H1 (cell line): ENCODE measurements around the gene TCF4. TPM values are rescaled to one million over a fixed set of nuclear protein-coding genes. Genes with fewer than 3 reads are reported as not detected.

Source experiments
- CTCF ChIA-PET: fragments of 300-600 bp; sonication (Branson Sonifier 250); formaldehyde crosslinking; loops from one replicate; lab custom pipeline; 2021; ENCODE audit not compliant: partially characterized antibody; lab: Charles Lee
- POLR2A ChIA-PET: fragments of 300-600 bp; sonication (Branson Sonifier 250); formaldehyde crosslinking; loops from one replicate; lab custom pipeline; 2021; ENCODE audit warnings: inconsistent platforms; ENCODE audit not compliant: partially characterized antibody; lab: Charles Lee
- DNase-seq, 2 experiments: peaks; one replicate each; pipeline versions ENCODE4 v3.0.0 to v3.0.0-alpha.2; 2010 to 2022; ENCODE audit warnings: low spot score in 2 of 2, low read depth in 1 of 2, mixed read lengths in 1 of 2
- FAIRE-seq: peaks from 2 replicates; lab custom pipeline; 2011; peaks lifted over from hg19 to GRCh38; lab: Jason Lieb, UNC
- H2AFZ ChIP-seq: 2 replicates; pipeline ENCODE4 v1.8.1; 2012; ENCODE audit warnings: low read length, inconsistent platforms
- H2AK5ac ChIP-seq: 2 replicates; pipeline ENCODE4 v1.6.1; 2013; ENCODE audit warnings: low read depth, low read length
- H2BK120ac ChIP-seq: replicated peaks from 2 replicates; pipeline ENCODE3; 2013; ENCODE audit warnings: low read depth, low read length, inconsistent platforms
- H2BK12ac ChIP-seq: 2 replicates; pipeline ENCODE4 v1.6.1; 2013; ENCODE audit warnings: low read depth, low read length
- H2BK15ac ChIP-seq: 2 replicates; pipeline ENCODE4 v1.6.1; 2013; ENCODE audit warnings: low read length
- H2BK20ac ChIP-seq: 2 replicates; pipeline ENCODE4 v1.6.1; 2013; ENCODE audit warnings: low read length
- H2BK5ac ChIP-seq: 2 replicates; pipeline ENCODE4 v1.6.1; 2013; ENCODE audit warnings: low read depth, low read length
- H3K14ac ChIP-seq: 2 replicates; pipeline ENCODE4 v1.6.1; 2013; ENCODE audit warnings: inconsistent platforms; ENCODE audit not compliant: insufficient read length
- H3K18ac ChIP-seq: 2 replicates; pipeline ENCODE4 v1.6.1; 2013; ENCODE audit warnings: low read length; ENCODE audit errors: extremely low read depth
- H3K23ac ChIP-seq: 2 replicates; pipeline ENCODE4 v1.6.1; 2013; ENCODE audit warnings: inconsistent platforms; ENCODE audit not compliant: insufficient read length
- H3K23me2 ChIP-seq: 2 replicates; pipeline ENCODE4 v1.6.1; 2013; ENCODE audit warnings: low read depth, low read length
- H3K27ac ChIP-seq: 2 replicates; pipeline ENCODE4 v1.6.1; 2011; ENCODE audit warnings: low read depth, low read length, inconsistent platforms
- H3K27me3 ChIP-seq, 4 experiments: replicated peaks in 1 of 4; 1 replicate in 1 of 4; 2 replicates in 3 of 4; pipeline versions ENCODE4 v1.6.1 to v1.8.1; 2011 to 2013; ENCODE audit warnings: low read length in 3 of 4, mild to moderate bottlenecking in 3 of 4, inconsistent platforms in 2 of 4, mixed read lengths in 2 of 4, moderate library complexity in 1 of 4; ENCODE audit not compliant: control insufficient read depth in 3 of 4, insufficient read depth in 3 of 4; ENCODE audit errors: extremely low read depth in 1 of 4
- H3K36me3 ChIP-seq, 4 experiments: 2 replicates each; pipeline versions ENCODE4 v1.6.1 to v1.8.1; 2011 to 2013; ENCODE audit warnings: mild to moderate bottlenecking in 4 of 4, low read length in 3 of 4, moderate library complexity in 2 of 4, control low read depth in 1 of 4, inconsistent platforms in 1 of 4; ENCODE audit not compliant: insufficient read depth in 4 of 4, control insufficient read depth in 2 of 4
- H3K4ac ChIP-seq: replicated peaks from 2 replicates; pipeline ENCODE3; 2013; ENCODE audit warnings: low read length, low read depth, mixed read lengths, inconsistent platforms; ENCODE audit not compliant: insufficient read length
- H3K4me1 ChIP-seq, 4 experiments: replicated peaks in 1 of 4; 1 replicate in 1 of 4; 2 replicates in 3 of 4; pipeline versions ENCODE4 v1.6.1 to v1.8.1; 2011 to 2013; ENCODE audit warnings: low read length in 3 of 4, inconsistent platforms in 2 of 4, mixed read lengths in 1 of 4; ENCODE audit not compliant: insufficient read depth in 4 of 4, control insufficient read depth in 3 of 4
- H3K4me2 ChIP-seq, 2 experiments: 2 replicates each; pipeline versions ENCODE4 v1.6.1 to v1.8.1; 2011 to 2013; ENCODE audit warnings: low read depth in 2 of 2, low read length in 2 of 2, control low read depth in 1 of 2, inconsistent platforms in 1 of 2, mild to moderate bottlenecking in 1 of 2; ENCODE audit not compliant: insufficient read depth in 1 of 2
- H3K4me3 ChIP-seq, 4 experiments: fragments of 200-600, 300-600 bp in 1 of 4; sonication (generic), shearing (Covaris generic), sonication (Bioruptor Twin) in 1 of 4; 2 replicates each; pipeline versions ENCODE4 v1.5.1 to v1.8.1; 2011 to 2016; ENCODE audit warnings: low read length in 4 of 4, low read depth in 3 of 4, control low read depth in 2 of 4, inconsistent platforms in 2 of 4, mild to moderate bottlenecking in 2 of 4, mixed read lengths in 1 of 4, moderate library complexity in 1 of 4; ENCODE audit not compliant: insufficient read depth in 2 of 4; ENCODE audit errors: extremely low read depth in 1 of 4
- H3K56ac ChIP-seq: replicated peaks from 2 replicates; pipeline ENCODE3; 2013; ENCODE audit warnings: low read depth, mild to moderate bottlenecking, mixed read lengths, low read length, inconsistent platforms; ENCODE audit not compliant: insufficient read length
- H3K79me1 ChIP-seq: 2 replicates; pipeline ENCODE4 v1.6.1; 2013; ENCODE audit warnings: low read depth, low read length, control low read depth
- H3K79me2 ChIP-seq, 2 experiments: 2 replicates each; pipeline versions ENCODE4 v1.6.1 to v1.8.1; 2012 to 2013; ENCODE audit warnings: low read length in 2 of 2, mild to moderate bottlenecking in 2 of 2, inconsistent platforms in 1 of 2; ENCODE audit not compliant: insufficient read depth in 2 of 2, control insufficient read depth in 1 of 2
- H3K9ac ChIP-seq, 4 experiments: replicated peaks in 1 of 4; 1 replicate in 1 of 4; 2 replicates in 3 of 4; pipeline versions ENCODE4 v1.6.1 to v1.8.1; 2011 to 2013; ENCODE audit warnings: low read depth in 3 of 4, low read length in 3 of 4, control low read depth in 2 of 4, mild to moderate bottlenecking in 2 of 4, moderate library complexity in 2 of 4, inconsistent platforms in 1 of 4; ENCODE audit errors: extremely low read depth in 1 of 4
- H3K9me3 ChIP-seq, 2 experiments: 2 replicates each; pipeline versions ENCODE4 v1.6.1 to v1.8.1; 2012 to 2013; ENCODE audit warnings: mild to moderate bottlenecking in 2 of 2, moderate library complexity in 2 of 2, control low read depth in 1 of 2, inconsistent platforms in 1 of 2, low read depth in 1 of 2, low read length in 1 of 2, mixed read lengths in 1 of 2; ENCODE audit not compliant: insufficient read depth in 2 of 2
- H4K20me1 ChIP-seq, 2 experiments: replicated peaks in 1 of 2; 2 replicates each; pipeline versions ENCODE3 to v1.8.1; 2011 to 2013; ENCODE audit warnings: inconsistent platforms in 2 of 2, low read length in 2 of 2, mild to moderate bottlenecking in 1 of 2; ENCODE audit not compliant: insufficient read depth in 2 of 2, control insufficient read depth in 1 of 2
- H4K5ac ChIP-seq: 2 replicates; pipeline ENCODE4 v1.6.1; 2013; ENCODE audit warnings: low read length, low read depth, mixed read lengths, inconsistent platforms; ENCODE audit not compliant: insufficient read length
- H4K8ac ChIP-seq: 2 replicates; pipeline ENCODE4 v1.8.0; 2013; ENCODE audit warnings: mild to moderate bottlenecking, moderate library complexity, low read length, inconsistent platforms; ENCODE audit not compliant: insufficient read depth; ENCODE audit errors: extremely low read depth
- H4K91ac ChIP-seq: replicated peaks from 2 replicates; pipeline ENCODE3; 2013; ENCODE audit warnings: low read length, mixed read lengths, inconsistent platforms; ENCODE audit not compliant: insufficient read length
- CEBPB ChIP-seq: IDR thresholded peaks from 2 replicates; pipeline ENCODE4 v1.6.1; 2012; ENCODE audit warnings: low read depth, low read length
- CREB1 ChIP-seq: IDR thresholded peaks from 2 replicates; pipeline ENCODE4 v1.6.1; 2012; ENCODE audit warnings: inconsistent platforms
- CTCF ChIP-seq, 3 experiments: IDR thresholded peaks; 1 replicate in 2 of 3; 2 replicates in 1 of 3; pipeline versions ENCODE4 v1.5.1 to v1.6.1; 2011; ENCODE audit warnings: low read length in 3 of 3, mild to moderate bottlenecking in 3 of 3, inconsistent platforms in 2 of 3, low read depth in 1 of 3, moderate library complexity in 1 of 3; ENCODE audit not compliant: insufficient read depth in 1 of 3; ENCODE audit errors: control extremely low read depth in 1 of 3
- KDM5A ChIP-seq: fragments of 200-600 bp; IDR thresholded peaks from 2 replicates; pipeline ENCODE4 v1.7.1; 2012; ENCODE audit warnings: mild to moderate bottlenecking, low read length, inconsistent platforms, mixed read lengths
- NRF1 ChIP-seq: IDR thresholded peaks from 2 replicates; pipeline ENCODE4 v1.6.1; 2011; ENCODE audit warnings: mild to moderate bottlenecking, low read depth, low read length, improper control_type of control experiment
- RAD21 ChIP-seq, 2 experiments: IDR thresholded peaks in 1 of 2; conservative IDR thresholded peaks in 1 of 2; 2 replicates each; pipeline ENCODE4 v1.6.1; 2011; ENCODE audit warnings: low read depth in 2 of 2, low read length in 2 of 2, improper control_type of control experiment in 1 of 2, inconsistent platforms in 1 of 2, mild to moderate bottlenecking in 1 of 2, moderate library complexity in 1 of 2
- TEAD4 ChIP-seq: IDR thresholded peaks from 2 replicates; pipeline ENCODE4 v1.6.1; 2012; ENCODE audit warnings: low read depth, low read length, inconsistent platforms, mixed read lengths
- WGBS, 2 experiments: shearing (Covaris generic) in 1 of 2; methylation state at CpG; one replicate each; pipeline versions ENCODE4 v1.1.6 to v1.1.7; 2013 to 2015; ENCODE audit warnings: low lambda C conversion rate in 2 of 2, mixed read lengths in 2 of 2, inconsistent platforms in 1 of 2, low coverage in 1 of 2, missing lambda C conversion rate in 1 of 2; ENCODE audit not compliant: insufficient replicate concordance in 2 of 2, insufficient coverage in 1 of 2, insufficient read length in 1 of 2; ENCODE audit errors: extremely low coverage in 1 of 2, missing lambda C conversion rate in 1 of 2; 5-methylcytosine and 5-hydroxymethylcytosine counted together
- polyA plus RNA-seq, 7 experiments: library from polyadenylated mRNA; depleted of rRNA in 3 of 7; stranded (reverse) in 5 of 7; unstranded in 2 of 7; fragments of >200 nt in 5 of 7; fragments of 200-250 nt in 2 of 7; gene quantifications; 1 replicate in 5 of 7; 2 replicates in 1 of 7; 4 replicates in 1 of 7; pipeline versions ENCODE4 v1.2.1 to v1.2.3, GENCODE V29; 2011 to 2013; ENCODE audit warnings: missing spikeins in 2 of 7, mixed read lengths in 2 of 7
- total RNA-seq: library from RNA; stranded (reverse); fragmentation: NEBNext Ultra II Directional; extraction: Animal tissue kit (Norgen Biotek cat#: 25700); gene quantifications from 2 replicates; pipeline ENCODE4 v1.2.1, GENCODE V29; 2021
- TF ChIP-seq, protein P1 (sequence below): IDR thresholded peaks from 2 replicates; pipeline ENCODE4 v1.6.1; 2012; ENCODE audit warnings: inconsistent platforms

Gene TCF4
- total and polyA plus RNA-seq, 2 of the 8 experiments (the other 6 are each of a cell fraction or from before 2014, with no cell fraction given) = 59.3 to 118 TPM

GRCh38 chr18:55522011-55522410 is 66.0 kb downstream of the TCF4 start:
- no peak overlapping the region for H3K56ac ChIP-seq
- H2BK12ac ChIP-seq = no peak overlapping the region
- H2AFZ ChIP-seq = no peak overlapping the region
- no peak overlapping the region for H3K4ac ChIP-seq
- ChIA-PET POLR2A (no interaction called here), CTCF (interaction anchor here (0.7 to 2.2 kb wide), 19 partner anchors 9 to 260 kb away, joined by 3 to 8 read pairs (median 3); no protein-coding TSS in a partner anchor)
- H2AK5ac ChIP-seq = no peak overlapping the region
- H3K9ac ChIP-seq = no peak overlapping the region
- no peak overlapping the region for H2BK120ac ChIP-seq
- H3K27me3 ChIP-seq = peaks cover 0 to 1% (median 0%) of the 10 kb centered on the region in 4 experiments; a peak in 1 of 7 replicates
- H3K79me1 ChIP-seq = no peaks in the 10 kb centered on the region; the same call in 1 of the 2 replicates
- no peak overlapping the region for H3K23ac ChIP-seq
- H3K4me2 ChIP-seq = no peak overlapping the region
- no peaks in the 10 kb centered on the region for H4K20me1 ChIP-seq
- FAIRE-seq (peak; percentile 66), DNase-seq (peak in 1 of 2 experiments; percentile 82)
- H3K9me3 ChIP-seq = no peaks in the 10 kb centered on the region
- TF ChIP-seq CTCF (IDR thresholded peaks at IDR 0.05; ENCODE audit: control extremely low read depth in 1 of 3, insufficient read depth in 1 of 3, low read depth in 1 of 3, low read length in 3 of 3) (peak in 2 of 3 experiments; percentile 65 to 78; a peak in 3 of 4 replicates), CREB1 (no peak), CEBPB (no peak), NRF1 (no peak), KDM5A (no peak), TEAD4 (no peak), RAD21 (IDR thresholded peaks at IDR 0.05 in 1 of 2, conservative IDR thresholded peaks at IDR 0.05 in 1 of 2; ENCODE audit: low read depth in 2 of 2, low read length in 2 of 2) (peak; percentile 61 to 69)
- TF ChIP-seq, protein P1, sequence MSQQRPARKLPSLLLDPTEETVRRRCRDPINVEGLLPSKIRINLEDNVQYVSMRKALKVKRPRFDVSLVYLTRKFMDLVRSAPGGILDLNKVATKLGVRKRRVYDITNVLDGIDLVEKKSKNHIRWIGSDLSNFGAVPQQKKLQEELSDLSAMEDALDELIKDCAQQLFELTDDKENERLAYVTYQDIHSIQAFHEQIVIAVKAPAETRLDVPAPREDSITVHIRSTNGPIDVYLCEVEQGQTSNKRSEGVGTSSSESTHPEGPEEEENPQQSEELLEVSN = no peak
- no peak overlapping the region for H4K91ac ChIP-seq
- H3K27ac ChIP-seq = no peak overlapping the region
- no peak overlapping the region for H2BK15ac ChIP-seq
- no peak overlapping the region for H2BK5ac ChIP-seq
- no peak overlapping the region for H2BK20ac ChIP-seq
- H3K18ac ChIP-seq = no peak overlapping the region
- no peaks in the 10 kb centered on the region; a peak in 1 of 8 replicates for H3K36me3 ChIP-seq
- no peak overlapping the region for H3K14ac ChIP-seq
- no peak overlapping the region for H4K8ac ChIP-seq
- H3K23me2 ChIP-seq = no peaks in the 10 kb centered on the region
- no peak overlapping the region for H4K5ac ChIP-seq
- WGBS, 2 experiments = 50% methylated on average over 3 of the region's 3 CpGs; no CpG with 5 or more reads in 1 of the 2 experiments
- H3K4me1 ChIP-seq = peaks cover 0 to 8% (median 5%) of the 10 kb centered on the region in 4 experiments; a peak in 3 of 7 replicates
- no peak overlapping the region for H3K4me3 ChIP-seq
- H3K79me2 ChIP-seq = peaks cover 3 to 100% of the 10 kb centered on the region in 2 experiments; a peak in 3 of 4 replicates
